Panc1 (cell line): ENCODE measurements around the gene IQUB. TPM values are rescaled to one million over a fixed set of nuclear protein-coding genes. Genes with fewer than 3 reads are reported as not detected.

Experiments
- ATAC-seq: fragments of 200-7000 bp; cut with Tn5 transposase; 2 replicates; pipeline ENCODE4 v1.9.1; 2020; ENCODE audit warnings: mild to moderate bottlenecking, moderate library complexity
- BruUV-seq: library from RNA; stranded (reverse); fragments of 400-500 nt; replicated peaks from 2 replicates; lab custom pipeline; 2021; lab: Mats Ljungman, UMichigan
- CTCF ChIA-PET: fragments of 300-600 bp; sonication (Branson Sonifier 250); formaldehyde crosslinking; loops from one replicate; lab custom pipeline; 2022; ENCODE audit warnings: antibody characterized with exemption; lab: Charles Lee
- POLR2A ChIA-PET: fragments of 300-600 bp; sonication (Branson Sonifier 250); formaldehyde crosslinking; loops from one replicate; lab custom pipeline; 2022; ENCODE audit warnings: antibody characterized with exemption; lab: Charles Lee
- DNase-seq: peaks from one replicate; pipeline ENCODE4 v3.0.0-alpha.2; 2010; ENCODE audit warnings: low read depth, low spot score
- H3K27ac ChIP-seq: 2 replicates; pipeline ENCODE4 v1.5.1; 2011; ENCODE audit warnings: mild to moderate bottlenecking, low read length, inconsistent platforms
- H3K27me3 ChIP-seq: fragments of 200-500 bp; sonication (Bioruptor generic); 2 replicates; pipeline ENCODE4 v1.6.0; 2014; ENCODE audit warnings: low read length, inconsistent platforms; ENCODE audit not compliant: control insufficient read depth, insufficient read depth
- H3K36me3 ChIP-seq: fragments of 200-500 bp; sonication (Bioruptor generic); 2 replicates; pipeline ENCODE4 v1.5.1; 2014; ENCODE audit warnings: inconsistent platforms, mild to moderate bottlenecking, low read length, moderate library complexity; ENCODE audit not compliant: control insufficient read depth, insufficient read depth
- H3K4me1 ChIP-seq: 2 replicates; pipeline ENCODE4 v1.5.1; 2011; ENCODE audit warnings: inconsistent platforms, mild to moderate bottlenecking, low read length, moderate library complexity; ENCODE audit not compliant: control insufficient read depth, insufficient read depth
- H3K4me3 ChIP-seq, 2 experiments: 2 replicates each; pipeline ENCODE4 v1.5.1; 2011 to 2012; ENCODE audit warnings: low read depth in 2 of 2, low read length in 2 of 2, mild to moderate bottlenecking in 2 of 2, inconsistent platforms in 1 of 2, moderate library complexity in 1 of 2
- H3K9me3 ChIP-seq: fragments of 200-500 bp; sonication (Bioruptor generic); 2 replicates; pipeline ENCODE4 v1.5.1; 2014; ENCODE audit warnings: low read depth, mild to moderate bottlenecking, inconsistent platforms, low read length, moderate library complexity; ENCODE audit not compliant: control insufficient read depth, insufficient read depth
- POLR2AphosphoS5 ChIP-seq: IDR thresholded peaks from 2 replicates; pipeline ENCODE4 v1.6.1; 2012; ENCODE audit warnings: mild to moderate bottlenecking, low read depth, low read length, moderate library complexity
- SIN3A ChIP-seq: IDR thresholded peaks from 2 replicates; pipeline ENCODE4 v1.6.1; 2012; ENCODE audit warnings: low read depth, mild to moderate bottlenecking, low read length, moderate library complexity, borderline replicate concordance; ENCODE audit not compliant: insufficient read depth
- TCF7L2 ChIP-seq: IDR thresholded peaks from 2 replicates; pipeline ENCODE4 v1.6.1; 2011; ENCODE audit warnings: mild to moderate bottlenecking, low read depth, low read length, inconsistent platforms
- in situ Hi-C: cut with HindIII; loops from 2 replicates; pipeline ENCODE4 v1.10.0; 2016; ENCODE audit warnings: low sequenced_read_pairs, low pct_unique_long_range_greater_than_20kb
- intact Hi-C: fragments of 100-400 bp; cut with micrococcal nuclease; formaldehyde crosslinking; loops from one replicate; pipeline ENCODE4 v1.10.0; 2022; ENCODE audit not compliant: unreplicated experiment
- total RNA-seq: library from RNA; stranded (reverse); gene quantifications from one replicate; pipeline ENCODE4 v1.2.1, GENCODE V29; 2021; ENCODE audit not compliant: unreplicated experiment
- TF ChIP-seq, protein P1 (sequence below), 2 experiments: IDR thresholded peaks; 2 replicates each; pipeline ENCODE4 v1.6.1; 2011 to 2012; ENCODE audit warnings: low read depth in 2 of 2, control low read depth in 1 of 2, low read length in 1 of 2, mild to moderate bottlenecking in 1 of 2, moderate library complexity in 1 of 2; ENCODE audit not compliant: insufficient read depth in 1 of 2
- TF ChIP-seq, protein P2 (sequence below): fragments of 450-650 bp; IDR thresholded peaks from 2 replicates; pipeline ENCODE4 v1.5.1; 2017; ENCODE audit warnings: mild to moderate bottlenecking

IQUB gene
- total RNA-seq, 1 experiment from 2014 or later = 0.59 TPM

DNA sequence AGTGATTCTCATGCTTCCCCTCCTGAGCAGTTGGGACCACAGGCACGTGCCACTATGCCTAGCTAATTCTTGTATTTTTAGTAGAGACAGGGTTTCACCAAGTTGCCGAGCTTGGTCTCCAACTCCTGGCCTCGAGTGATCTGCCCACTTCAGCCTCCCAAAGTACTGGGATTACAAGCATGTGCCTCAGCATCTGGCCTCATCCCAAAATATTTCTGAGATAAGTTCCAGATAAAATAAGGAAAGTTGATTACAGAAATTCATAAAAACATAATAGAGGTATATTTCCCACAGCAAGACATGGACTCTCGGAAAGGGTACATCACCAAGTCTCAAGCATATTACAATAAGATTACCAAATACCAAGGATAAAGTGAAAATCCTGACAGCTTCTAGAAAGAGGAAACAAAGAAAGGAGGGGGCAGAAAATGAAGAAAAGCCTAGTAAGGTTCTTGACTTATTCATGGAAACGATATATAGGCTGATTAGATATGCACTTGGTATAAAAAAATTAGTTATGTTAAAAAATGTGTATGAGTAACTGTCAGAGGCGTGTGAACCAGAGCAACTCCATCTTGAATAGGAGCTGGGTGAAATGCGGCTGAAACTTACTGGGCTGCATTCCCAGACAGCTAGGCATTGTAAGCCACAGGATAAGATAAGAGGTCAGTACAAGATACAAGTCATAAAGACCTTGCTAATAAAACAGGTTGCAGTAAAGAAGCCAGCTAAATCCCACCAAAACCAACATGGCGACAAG lies 35.0 kb downstream of the IQUB start:
- no TSS peak for BruUV-seq
- H3K27ac ChIP-seq = no peak overlapping the region
- ATAC-seq = no peak
- no peaks in the 10 kb centered on the region for H3K4me1 ChIP-seq
- ChIA-PET POLR2A (interaction anchor here (0.6 kb wide), 1 partner anchor 217 kb away, joined by 3 read pairs; no protein-coding TSS in a partner anchor), CTCF (no interaction called here)
- no peaks in the 10 kb centered on the region for H3K36me3 ChIP-seq
- in situ Hi-C loops (no loop called here), intact Hi-C loops (loop anchor here (10.0 kb wide), 1 partner anchor 375 kb away; no protein-coding TSS in a partner anchor)
- no peak for DNase-seq
- no peak overlapping the region for H3K4me3 ChIP-seq
- H3K27me3 ChIP-seq = no peaks in the 10 kb centered on the region; the same call in 1 of the 2 replicates
- H3K9me3 ChIP-seq = no peaks in the 10 kb centered on the region
- no peak for TF ChIP-seq POLR2AphosphoS5

DNA sequence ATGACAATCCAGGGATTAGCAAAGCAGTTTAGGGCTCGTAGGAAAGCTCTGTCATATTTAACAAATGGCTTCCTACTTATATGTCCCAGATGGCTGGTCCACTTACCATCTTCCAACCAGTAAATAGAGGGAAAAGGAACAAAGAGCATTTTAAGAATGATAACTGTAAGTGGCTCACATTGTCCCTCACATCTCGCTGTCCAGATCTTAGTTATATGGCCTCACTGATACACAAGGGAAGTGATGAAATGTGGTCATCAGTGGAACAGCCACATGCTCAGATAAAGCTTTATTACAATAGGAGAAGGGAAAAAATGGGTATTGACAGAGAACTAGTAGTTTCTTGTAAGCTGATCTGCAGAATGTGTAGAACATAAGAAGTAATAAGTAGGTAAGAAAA lies 35.8 kb downstream of the IQUB start:
- Histone ChIP-seq H3K4me1 (no peaks in the 10 kb centered on the region), H3K9me3 (no peaks in the 10 kb centered on the region), H3K36me3 (no peaks in the 10 kb centered on the region), H3K27ac (no peak overlapping the region), H3K27me3 (no peaks in the 10 kb centered on the region; the same call in 1 of the 2 replicates), H3K4me3 (no peak overlapping the region)
- no TSS peak for BruUV-seq
- intact Hi-C loops (loop anchor here (10.0 kb wide), 1 partner anchor 376 kb away; no protein-coding TSS in a partner anchor), in situ Hi-C loops (no loop called here)
- DNase-seq (no peak), ATAC-seq (no peak)
- ChIA-PET CTCF (no interaction called here), POLR2A (no interaction called here)
- no peak for TF ChIP-seq TCF7L2
- TF ChIP-seq POLR2AphosphoS5 = no peak
- TF ChIP-seq SIN3A = no peak
- TF ChIP-seq, protein P1, sequence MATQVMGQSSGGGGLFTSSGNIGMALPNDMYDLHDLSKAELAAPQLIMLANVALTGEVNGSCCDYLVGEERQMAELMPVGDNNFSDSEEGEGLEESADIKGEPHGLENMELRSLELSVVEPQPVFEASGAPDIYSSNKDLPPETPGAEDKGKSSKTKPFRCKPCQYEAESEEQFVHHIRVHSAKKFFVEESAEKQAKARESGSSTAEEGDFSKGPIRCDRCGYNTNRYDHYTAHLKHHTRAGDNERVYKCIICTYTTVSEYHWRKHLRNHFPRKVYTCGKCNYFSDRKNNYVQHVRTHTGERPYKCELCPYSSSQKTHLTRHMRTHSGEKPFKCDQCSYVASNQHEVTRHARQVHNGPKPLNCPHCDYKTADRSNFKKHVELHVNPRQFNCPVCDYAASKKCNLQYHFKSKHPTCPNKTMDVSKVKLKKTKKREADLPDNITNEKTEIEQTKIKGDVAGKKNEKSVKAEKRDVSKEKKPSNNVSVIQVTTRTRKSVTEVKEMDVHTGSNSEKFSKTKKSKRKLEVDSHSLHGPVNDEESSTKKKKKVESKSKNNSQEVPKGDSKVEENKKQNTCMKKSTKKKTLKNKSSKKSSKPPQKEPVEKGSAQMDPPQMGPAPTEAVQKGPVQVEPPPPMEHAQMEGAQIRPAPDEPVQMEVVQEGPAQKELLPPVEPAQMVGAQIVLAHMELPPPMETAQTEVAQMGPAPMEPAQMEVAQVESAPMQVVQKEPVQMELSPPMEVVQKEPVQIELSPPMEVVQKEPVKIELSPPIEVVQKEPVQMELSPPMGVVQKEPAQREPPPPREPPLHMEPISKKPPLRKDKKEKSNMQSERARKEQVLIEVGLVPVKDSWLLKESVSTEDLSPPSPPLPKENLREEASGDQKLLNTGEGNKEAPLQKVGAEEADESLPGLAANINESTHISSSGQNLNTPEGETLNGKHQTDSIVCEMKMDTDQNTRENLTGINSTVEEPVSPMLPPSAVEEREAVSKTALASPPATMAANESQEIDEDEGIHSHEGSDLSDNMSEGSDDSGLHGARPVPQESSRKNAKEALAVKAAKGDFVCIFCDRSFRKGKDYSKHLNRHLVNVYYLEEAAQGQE (IDR thresholded peaks at IDR 0.05; ENCODE audit: insufficient read depth in 1 of 2, low read depth in 2 of 2, low read length in 1 of 2) = no peak

DNA sequence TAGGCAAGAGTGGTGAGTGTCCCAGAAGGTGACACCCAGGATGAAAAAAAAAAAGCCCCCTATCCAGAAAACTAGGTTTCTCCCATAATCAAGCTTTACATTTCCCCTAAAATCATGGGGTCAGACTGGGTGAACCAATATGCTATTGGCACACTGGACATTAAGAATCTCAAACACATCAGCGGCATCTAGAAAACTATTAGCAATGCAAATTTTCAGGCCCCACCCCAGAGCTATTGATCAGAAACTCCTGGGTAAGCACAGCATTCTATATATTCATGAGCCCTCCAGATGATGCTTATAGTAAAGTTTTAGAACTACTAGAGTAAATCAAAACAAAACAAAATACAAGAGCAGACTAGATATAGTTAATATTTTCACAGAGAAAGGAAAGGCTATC lies 36.4 kb downstream of the IQUB start:
- DNase-seq (no peak), ATAC-seq (no peak)
- no peak for TF ChIP-seq TCF7L2
- TF ChIP-seq SIN3A = no peak
- no peak for TF ChIP-seq POLR2AphosphoS5
- TF ChIP-seq, protein P1 (IDR thresholded peaks at IDR 0.05; ENCODE audit: insufficient read depth in 1 of 2, low read depth in 2 of 2, low read length in 1 of 2) = no peak
- TF ChIP-seq, protein P2, sequence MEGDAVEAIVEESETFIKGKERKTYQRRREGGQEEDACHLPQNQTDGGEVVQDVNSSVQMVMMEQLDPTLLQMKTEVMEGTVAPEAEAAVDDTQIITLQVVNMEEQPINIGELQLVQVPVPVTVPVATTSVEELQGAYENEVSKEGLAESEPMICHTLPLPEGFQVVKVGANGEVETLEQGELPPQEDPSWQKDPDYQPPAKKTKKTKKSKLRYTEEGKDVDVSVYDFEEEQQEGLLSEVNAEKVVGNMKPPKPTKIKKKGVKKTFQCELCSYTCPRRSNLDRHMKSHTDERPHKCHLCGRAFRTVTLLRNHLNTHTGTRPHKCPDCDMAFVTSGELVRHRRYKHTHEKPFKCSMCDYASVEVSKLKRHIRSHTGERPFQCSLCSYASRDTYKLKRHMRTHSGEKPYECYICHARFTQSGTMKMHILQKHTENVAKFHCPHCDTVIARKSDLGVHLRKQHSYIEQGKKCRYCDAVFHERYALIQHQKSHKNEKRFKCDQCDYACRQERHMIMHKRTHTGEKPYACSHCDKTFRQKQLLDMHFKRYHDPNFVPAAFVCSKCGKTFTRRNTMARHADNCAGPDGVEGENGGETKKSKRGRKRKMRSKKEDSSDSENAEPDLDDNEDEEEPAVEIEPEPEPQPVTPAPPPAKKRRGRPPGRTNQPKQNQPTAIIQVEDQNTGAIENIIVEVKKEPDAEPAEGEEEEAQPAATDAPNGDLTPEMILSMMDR = no peak
- Histone ChIP-seq H3K27me3 (no peaks in the 10 kb centered on the region; the same call in 1 of the 2 replicates), H3K27ac (no peak overlapping the region), H3K36me3 (no peaks in the 10 kb centered on the region), H3K4me3 (no peak overlapping the region), H3K9me3 (no peaks in the 10 kb centered on the region), H3K4me1 (no peaks in the 10 kb centered on the region)
- ChIA-PET CTCF (no interaction called here), POLR2A (no interaction called here)
- intact Hi-C loops (loop anchor here (10.0 kb wide), 1 partner anchor 377 kb away; no protein-coding TSS in a partner anchor), in situ Hi-C loops (no loop called here)
- BruUV-seq = no TSS peak
